Measurements from ENCODE around the gene POMGNT1.

POMGNT1 gene

GRCh38 chr1:46206399-46206798, 8.2 kb upstream of the POMGNT1 start:
- H3K9me3 ChIP-seq (ENCODE audit: control insufficient read depth in 2 of 2, low read length in 2 of 2) = no peaks in the 10 kb centered on the region
- no peak overlapping the region for H3K9ac ChIP-seq (ENCODE audit: low read length in 2 of 2)
- H3K27me3 ChIP-seq (ENCODE audit: control insufficient read depth in 1 of 2, insufficient read depth in 2 of 2, low read length in 2 of 2) = no peaks in the 10 kb centered on the region
- H3K36me3 ChIP-seq (ENCODE audit: control insufficient read depth in 2 of 2, insufficient read depth in 2 of 2, low read length in 2 of 2) = no peaks in the 10 kb centered on the region
- peaks cover 30% of the 10 kb centered on the region for H3K4me1 ChIP-seq (ENCODE audit: control insufficient read depth, insufficient read depth, low read length)
- H3K4me3 ChIP-seq (ENCODE audit: low read length in 2 of 2) = no peak overlapping the region
- H3K27ac ChIP-seq (ENCODE audit: low read length) = no peak overlapping the region

GRCh38 chr1:46205791-46206190, 7.6 kb upstream of the POMGNT1 start:
- Histone ChIP-seq H3K4me3 (ENCODE audit: low read length in 2 of 2) (peak overlapping the region in 1 of 2 donors; percentile 22), H3K4me1 (ENCODE audit: control insufficient read depth, insufficient read depth, low read length) (peaks cover 30% of the 10 kb centered on the region), H3K9ac (ENCODE audit: low read length in 2 of 2) (no peak overlapping the region), H3K27ac (ENCODE audit: low read length) (peak overlapping the region; percentile 18), H3K36me3 (ENCODE audit: control insufficient read depth in 2 of 2, insufficient read depth in 2 of 2, low read length in 2 of 2) (no peaks in the 10 kb centered on the region), H3K9me3 (ENCODE audit: control insufficient read depth in 2 of 2, low read length in 2 of 2) (no peaks in the 10 kb centered on the region), H3K27me3 (ENCODE audit: control insufficient read depth in 1 of 2, insufficient read depth in 2 of 2, low read length in 2 of 2) (no peaks in the 10 kb centered on the region)

GRCh38 chr1:46205141-46205540, 6.9 kb upstream of the POMGNT1 start:
- Histone ChIP-seq H3K4me1 (ENCODE audit: control insufficient read depth, insufficient read depth, low read length) (peaks cover 30% of the 10 kb centered on the region), H3K4me3 (ENCODE audit: low read length in 2 of 2) (no peak overlapping the region), H3K36me3 (ENCODE audit: control insufficient read depth in 2 of 2, insufficient read depth in 2 of 2, low read length in 2 of 2) (no peaks in the 10 kb centered on the region), H3K27ac (ENCODE audit: low read length) (peak overlapping the region; percentile 18), H3K9ac (ENCODE audit: low read length in 2 of 2) (peak overlapping the region in 1 of 2 donors; percentile 2), H3K9me3 (ENCODE audit: control insufficient read depth in 2 of 2, low read length in 2 of 2) (no peaks in the 10 kb centered on the region), H3K27me3 (ENCODE audit: control insufficient read depth in 1 of 2, insufficient read depth in 2 of 2, low read length in 2 of 2) (no peaks in the 10 kb centered on the region)

GRCh38 chr1:46204406-46204742, 6.1 kb upstream of the POMGNT1 start:
- Histone ChIP-seq H3K9ac (ENCODE audit: low read length in 2 of 2) (peak overlapping the region; percentile 87 to 89), H3K9me3 (ENCODE audit: control insufficient read depth in 2 of 2, low read length in 2 of 2) (no peaks in the 10 kb centered on the region), H3K27ac (ENCODE audit: low read length) (peak overlapping the region; percentile 78), H3K4me3 (ENCODE audit: low read length in 2 of 2) (peak overlapping the region; percentile 98), H3K4me1 (ENCODE audit: control insufficient read depth, insufficient read depth, low read length) (peaks cover 30% of the 10 kb centered on the region), H3K36me3 (ENCODE audit: control insufficient read depth in 2 of 2, insufficient read depth in 2 of 2, low read length in 2 of 2) (no peaks in the 10 kb centered on the region), H3K27me3 (ENCODE audit: control insufficient read depth in 1 of 2, insufficient read depth in 2 of 2, low read length in 2 of 2) (no peaks in the 10 kb centered on the region)

GRCh38 chr1:46203738-46204405, 5.6 kb upstream of the POMGNT1 start:
- no peaks in the 10 kb centered on the region for H3K9me3 ChIP-seq (ENCODE audit: control insufficient read depth in 2 of 2, low read length in 2 of 2)
- peak overlapping the region; percentile 98 for H3K4me3 ChIP-seq (ENCODE audit: low read length in 2 of 2)
- H3K9ac ChIP-seq (ENCODE audit: low read length in 2 of 2) = peak overlapping the region; percentile 87 to 89
- H3K27me3 ChIP-seq (ENCODE audit: control insufficient read depth in 1 of 2, insufficient read depth in 2 of 2, low read length in 2 of 2) = no peaks in the 10 kb centered on the region
- no peaks in the 10 kb centered on the region for H3K36me3 ChIP-seq (ENCODE audit: control insufficient read depth in 2 of 2, insufficient read depth in 2 of 2, low read length in 2 of 2)
- H3K4me1 ChIP-seq (ENCODE audit: control insufficient read depth, insufficient read depth, low read length) = peaks cover 33% of the 10 kb centered on the region
- H3K27ac ChIP-seq (ENCODE audit: low read length) = peak overlapping the region; percentile 78

GRCh38 chr1:46199233-46199749, 1.1 kb upstream of the POMGNT1 start:
- H3K4me3 ChIP-seq (ENCODE audit: low read length in 2 of 2) = peak overlapping the region; percentile 22 to 91
- H3K36me3 ChIP-seq (ENCODE audit: control insufficient read depth in 2 of 2, insufficient read depth in 2 of 2, low read length in 2 of 2) = peaks cover 15 to 20% of the 10 kb centered on the region in 2 donors

GRCh38 chr1:46197560-46197963, 672 bp downstream of the POMGNT1 start:
- peak overlapping the region; percentile 96 for H3K9ac ChIP-seq (ENCODE audit: low read length in 2 of 2)
- H3K36me3 ChIP-seq (ENCODE audit: control insufficient read depth in 2 of 2, insufficient read depth in 2 of 2, low read length in 2 of 2) = peaks cover 31 to 36% of the 10 kb centered on the region in 2 donors
- peak overlapping the region; percentile 96 to 100 for H3K4me3 ChIP-seq (ENCODE audit: low read length in 2 of 2)
- no peaks in the 10 kb centered on the region for H3K27me3 ChIP-seq (ENCODE audit: control insufficient read depth in 1 of 2, insufficient read depth in 2 of 2, low read length in 2 of 2)
- H3K9me3 ChIP-seq (ENCODE audit: control insufficient read depth in 2 of 2, low read length in 2 of 2) = no peaks in the 10 kb centered on the region
- peaks cover 27% of the 10 kb centered on the region for H3K4me1 ChIP-seq (ENCODE audit: control insufficient read depth, insufficient read depth, low read length)
- peak overlapping the region; percentile 66 for H3K27ac ChIP-seq (ENCODE audit: low read length)

More at GRCh38 chr1:46199233-46199749, 1.1 kb upstream of the POMGNT1 start:
- Histone ChIP-seq H3K9ac (ENCODE audit: low read length in 2 of 2) (no peak overlapping the region), H3K4me1 (ENCODE audit: control insufficient read depth, insufficient read depth, low read length) (peaks cover 38% of the 10 kb centered on the region), H3K27ac (ENCODE audit: low read length) (no peak overlapping the region), H3K27me3 (ENCODE audit: control insufficient read depth in 1 of 2, insufficient read depth in 2 of 2, low read length in 2 of 2) (no peaks in the 10 kb centered on the region), H3K9me3 (ENCODE audit: control insufficient read depth in 2 of 2, low read length in 2 of 2) (no peaks in the 10 kb centered on the region)

GRCh38 chr1:46196609-46197008, 1.6 kb downstream of the POMGNT1 start:
- H3K27me3 ChIP-seq (ENCODE audit: control insufficient read depth in 1 of 2, insufficient read depth in 2 of 2, low read length in 2 of 2) = no peaks in the 10 kb centered on the region
- no peaks in the 10 kb centered on the region for H3K9me3 ChIP-seq (ENCODE audit: control insufficient read depth in 2 of 2, low read length in 2 of 2)
- peaks cover 39 to 44% of the 10 kb centered on the region in 2 donors for H3K36me3 ChIP-seq (ENCODE audit: control insufficient read depth in 2 of 2, insufficient read depth in 2 of 2, low read length in 2 of 2)
- H3K4me3 ChIP-seq (ENCODE audit: low read length in 2 of 2) = no peak overlapping the region
- H3K4me1 ChIP-seq (ENCODE audit: control insufficient read depth, insufficient read depth, low read length) = peaks cover 25% of the 10 kb centered on the region
- H3K27ac ChIP-seq (ENCODE audit: low read length) = no peak overlapping the region
- peak overlapping the region; percentile 36 to 96 for H3K9ac ChIP-seq (ENCODE audit: low read length in 2 of 2)

- H3K27ac ChIP-seq (ENCODE audit: low read length) = no peak overlapping the region
- H3K9ac ChIP-seq (ENCODE audit: low read length in 2 of 2) = no peak overlapping the region
- peaks cover 48 to 50% of the 10 kb centered on the region in 2 donors for H3K36me3 ChIP-seq (ENCODE audit: control insufficient read depth in 2 of 2, insufficient read depth in 2 of 2, low read length in 2 of 2)
- H3K4me3 ChIP-seq (ENCODE audit: low read length in 2 of 2) = no peak overlapping the region
- no peaks in the 10 kb centered on the region for H3K9me3 ChIP-seq (ENCODE audit: control insufficient read depth in 2 of 2, low read length in 2 of 2)
- no peaks in the 10 kb centered on the region for H3K27me3 ChIP-seq (ENCODE audit: control insufficient read depth in 1 of 2, insufficient read depth in 2 of 2, low read length in 2 of 2)
- peaks cover 25% of the 10 kb centered on the region for H3K4me1 ChIP-seq (ENCODE audit: control insufficient read depth, insufficient read depth, low read length)
These were observed 3.5 kb downstream of the POMGNT1 start for GRCh38 chr1:46194641-46195193.

GRCh38 chr1:46193984-46194570, 4.2 kb downstream of the POMGNT1 start:
- H3K4me3 ChIP-seq (ENCODE audit: low read length in 2 of 2) = no peak overlapping the region
- peaks cover 53 to 54% of the 10 kb centered on the region in 2 donors for H3K36me3 ChIP-seq (ENCODE audit: control insufficient read depth in 2 of 2, insufficient read depth in 2 of 2, low read length in 2 of 2)
- no peak overlapping the region for H3K9ac ChIP-seq (ENCODE audit: low read length in 2 of 2)
- no peak overlapping the region for H3K27ac ChIP-seq (ENCODE audit: low read length)
- H3K27me3 ChIP-seq (ENCODE audit: control insufficient read depth in 1 of 2, insufficient read depth in 2 of 2, low read length in 2 of 2) = no peaks in the 10 kb centered on the region
- no peaks in the 10 kb centered on the region for H3K9me3 ChIP-seq (ENCODE audit: control insufficient read depth in 2 of 2, low read length in 2 of 2)
- peaks cover 23% of the 10 kb centered on the region for H3K4me1 ChIP-seq (ENCODE audit: control insufficient read depth, insufficient read depth, low read length)

- H3K4me1 ChIP-seq (ENCODE audit: control insufficient read depth, insufficient read depth, low read length) = peaks cover 19% of the 10 kb centered on the region
- H3K36me3 ChIP-seq (ENCODE audit: control insufficient read depth in 2 of 2, insufficient read depth in 2 of 2, low read length in 2 of 2) = peaks cover 53 to 61% of the 10 kb centered on the region in 2 donors
These were observed 4.9 kb downstream of the POMGNT1 start for GRCh38 chr1:46193285-46193684.

More at GRCh38 chr1:46193285-46193684, 4.9 kb downstream of the POMGNT1 start:
- Histone ChIP-seq H3K27ac (ENCODE audit: low read length) (no peak overlapping the region), H3K4me3 (ENCODE audit: low read length in 2 of 2) (no peak overlapping the region), H3K9me3 (ENCODE audit: control insufficient read depth in 2 of 2, low read length in 2 of 2) (no peaks in the 10 kb centered on the region), H3K9ac (ENCODE audit: low read length in 2 of 2) (no peak overlapping the region), H3K27me3 (ENCODE audit: control insufficient read depth in 1 of 2, insufficient read depth in 2 of 2, low read length in 2 of 2) (no peaks in the 10 kb centered on the region)

Data from stomach smooth muscle (tissue), 2 donors.